Measurements from ENCODE around the gene ADAM15.

The ADAM15 gene

GRCh38 chr1:155033524-155033923 is 17.6 kb upstream of the ADAM15 start, which contains the start of the genes DCST1 and DCST2:
Gene DCST1, plus strand, starts transcription at chr1:155033824. Its CDS starts 213 bp downstream, at chr1:155034037.
Gene DCST2, minus strand, starts transcription at chr1:155033781. Its CDS starts 80 bp downstream, at chr1:155033701.
- no peak for DNase-seq

GRCh38 chr1:155034318-155035208 is 16.6 kb upstream of the ADAM15 start:
- DNase-seq: no peak

DNA sequence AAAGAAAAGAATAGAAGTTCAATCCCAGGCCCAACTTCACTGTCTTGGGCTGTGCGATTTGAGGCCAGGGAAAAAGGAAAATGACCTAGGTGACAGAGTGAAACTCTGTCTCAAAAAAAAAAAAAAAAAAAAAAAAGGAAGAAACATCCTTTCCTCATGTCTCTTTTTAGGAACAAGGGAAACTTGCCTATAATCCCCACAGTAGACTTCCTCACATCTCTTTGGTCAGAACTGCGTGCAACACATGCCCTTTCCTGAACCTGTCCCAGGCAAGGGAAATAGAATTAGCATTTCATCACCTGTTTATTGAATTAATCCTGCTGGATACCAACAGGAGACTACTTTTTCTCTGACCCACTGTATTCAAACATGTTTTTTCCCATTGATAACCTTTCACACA is 15.2 kb upstream of the ADAM15 start:
- no peak for DNase-seq

DNA sequence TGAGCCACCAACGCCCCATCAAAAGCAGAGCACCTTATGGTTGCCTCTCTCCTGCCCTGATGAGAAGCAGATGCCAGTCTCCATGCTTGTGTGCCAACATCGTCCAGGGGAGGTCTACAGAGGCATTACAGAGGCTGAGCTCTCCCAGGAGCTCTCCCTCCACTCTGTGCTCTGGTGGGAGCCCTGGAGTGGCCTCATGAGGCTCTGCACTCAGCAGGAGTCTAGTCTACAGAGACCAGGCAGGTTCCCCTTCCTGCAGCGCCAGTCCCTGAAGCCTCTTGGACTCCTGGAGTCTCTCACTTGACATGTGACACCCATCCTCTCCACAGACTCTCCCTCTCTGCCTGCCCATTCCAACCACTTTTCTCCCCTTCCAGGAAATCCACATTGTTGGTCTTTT is 14.1 kb upstream of the ADAM15 start:
- no peak for DNase-seq

DNA sequence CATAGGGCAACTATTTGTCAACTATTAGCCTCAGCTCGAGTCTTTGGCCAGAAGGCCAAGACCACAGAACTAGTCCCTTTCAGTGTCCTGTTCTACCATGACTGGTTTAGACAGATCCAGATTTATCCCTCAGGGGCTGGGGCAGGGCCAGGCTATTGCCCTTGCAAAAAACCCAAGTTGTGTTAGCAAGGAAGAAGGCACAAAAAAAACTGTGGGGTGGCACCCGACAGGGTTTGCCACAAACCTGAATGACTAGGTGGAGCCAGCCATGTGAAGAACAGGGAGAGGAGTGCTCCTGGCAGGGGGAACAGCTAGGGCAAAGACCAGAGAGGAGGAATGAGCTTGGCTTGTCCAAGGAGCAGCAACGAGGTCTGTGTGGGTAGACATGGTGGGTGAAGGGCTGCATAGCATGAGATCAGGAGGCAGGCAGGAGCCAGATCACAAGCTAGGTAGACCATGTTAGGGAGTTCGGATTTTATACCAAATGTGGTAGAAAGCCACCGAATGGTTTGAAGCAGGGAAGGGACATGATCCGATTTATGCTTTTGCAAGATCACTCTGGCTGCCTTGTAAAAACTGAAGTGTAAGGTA is 13.2 kb upstream of the ADAM15 start:
- no peak for DNase-seq

DNA sequence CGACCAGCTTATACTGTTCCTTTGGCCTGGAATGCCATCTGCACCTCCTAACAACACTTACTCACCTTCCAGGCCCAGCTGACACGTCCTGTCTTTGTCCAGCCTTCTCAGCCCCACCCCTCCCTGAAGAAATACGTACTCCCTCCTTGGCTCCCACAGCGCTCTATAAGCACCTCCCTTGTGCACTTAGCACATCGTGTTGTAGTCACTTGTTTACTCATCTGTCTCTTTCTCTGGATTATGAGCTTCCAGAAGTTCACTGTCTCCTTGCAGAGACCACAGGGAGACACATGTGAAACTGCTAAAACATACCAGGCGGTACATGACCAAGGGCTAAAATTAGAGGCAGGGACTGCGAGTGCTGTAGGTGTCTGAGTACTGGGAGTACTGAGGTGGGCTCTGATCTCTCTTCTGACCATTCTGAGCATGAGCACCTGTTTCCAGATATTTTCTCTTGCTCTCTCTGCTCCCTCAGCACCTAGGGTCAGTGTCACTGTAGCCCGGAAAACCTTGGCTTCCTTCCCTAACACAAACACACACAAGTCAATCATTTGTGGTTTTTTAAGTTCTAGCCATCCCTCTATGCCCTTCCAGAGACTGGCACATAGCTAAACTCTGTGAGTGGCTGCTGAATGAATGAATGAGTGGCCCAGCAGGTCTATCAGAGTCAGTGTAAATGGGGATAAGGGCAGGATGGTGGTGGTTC is 12.4 kb upstream of the ADAM15 start:
- DNase-seq: no peak

DNA sequence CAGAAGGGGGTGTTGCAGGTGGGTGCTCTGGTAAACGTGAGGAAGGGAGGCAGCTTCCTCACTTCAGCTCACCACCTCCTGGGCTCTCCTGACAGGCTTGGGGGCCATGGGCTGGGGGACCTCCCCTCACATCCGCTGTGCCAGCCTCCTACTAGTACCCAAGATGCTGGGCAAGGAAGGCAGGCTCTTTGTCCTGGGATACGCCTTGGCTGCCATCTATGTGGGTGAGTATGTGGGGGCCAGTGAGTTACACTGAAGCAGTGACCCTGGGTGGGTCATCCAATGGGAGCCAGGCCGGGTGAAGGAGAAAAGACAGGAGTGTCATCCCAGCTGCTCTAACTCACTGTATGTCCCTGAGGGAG is 11.8 kb upstream of the ADAM15 start:
- DNase-seq: no peak

DNA sequence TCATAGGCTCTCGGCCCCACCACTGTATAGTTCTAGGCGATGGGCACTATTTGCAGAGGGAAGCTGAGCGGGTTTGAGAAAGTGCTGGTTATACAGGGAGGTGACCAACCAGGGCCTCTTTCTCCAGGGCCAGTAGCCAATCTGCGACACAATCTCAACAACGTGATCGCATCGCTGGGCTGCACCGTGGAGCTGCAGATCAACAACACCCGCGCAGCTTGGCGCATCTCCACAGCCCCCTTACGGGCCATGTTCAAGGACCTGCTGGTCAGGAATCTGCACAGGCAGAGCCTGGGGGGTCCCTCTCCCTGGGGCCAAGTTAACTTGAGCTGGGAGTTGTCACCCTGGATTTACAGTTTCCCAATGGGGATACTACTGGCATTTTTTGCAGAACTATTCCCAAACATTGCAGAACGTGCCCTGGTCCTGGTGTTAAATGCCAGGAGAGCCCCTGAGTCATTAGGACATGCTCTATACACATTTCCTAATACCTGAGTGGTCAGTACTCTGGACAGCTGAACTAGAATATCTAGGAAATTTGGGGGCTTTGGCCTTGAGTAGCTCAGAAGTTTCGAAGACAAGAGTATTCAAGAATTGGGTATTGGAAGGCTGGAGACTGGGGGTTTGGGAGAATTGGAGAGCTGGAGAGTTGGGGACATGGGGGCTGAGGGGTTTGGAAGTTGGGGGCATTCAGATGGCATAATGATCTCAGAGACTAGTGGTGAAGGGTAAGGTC is 10.6 kb upstream of the ADAM15 start:
- DNase-seq: no peak

DNA sequence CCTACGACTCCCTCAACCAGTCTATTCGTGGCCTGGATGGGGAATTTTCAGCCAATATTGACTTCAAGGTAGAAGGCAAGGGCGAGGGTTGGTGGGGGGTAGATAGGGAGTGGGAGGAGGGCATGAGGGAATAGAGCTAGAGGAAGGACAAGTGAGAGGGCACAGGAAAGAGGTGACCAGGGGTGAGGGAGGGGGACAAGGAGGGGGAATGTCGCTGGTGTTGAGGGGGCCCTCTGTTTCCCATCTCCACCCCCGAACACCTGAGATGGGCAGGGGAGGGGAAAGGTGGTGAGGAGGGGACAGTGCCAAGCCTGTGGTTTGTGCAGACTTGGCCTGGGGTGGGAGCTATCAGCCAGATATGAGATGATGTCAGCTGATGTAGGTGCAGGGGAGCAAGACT is 8.3 kb upstream of the ADAM15 start:
- no peak for DNase-seq

DNA sequence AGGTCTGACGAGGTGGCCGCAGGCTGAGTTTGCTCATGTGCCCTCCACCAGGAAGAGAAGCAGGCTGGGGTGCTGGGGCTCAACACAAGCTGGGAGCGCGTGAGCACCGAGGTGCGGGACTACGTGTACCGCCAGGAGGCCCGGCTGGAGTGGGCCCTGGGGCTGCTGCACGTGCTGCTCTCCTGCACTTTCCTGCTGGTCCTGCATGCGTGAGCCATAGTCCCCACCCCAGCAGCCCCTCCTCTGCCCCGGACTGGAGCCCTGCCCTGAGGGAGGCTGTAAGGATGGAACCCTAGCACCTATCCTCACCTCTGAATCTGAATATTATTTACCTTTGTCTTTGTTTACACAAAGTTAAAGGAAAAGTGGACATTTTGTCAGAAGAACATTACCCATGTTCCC is 7.8 kb upstream of the ADAM15 start:
- DNase-seq: no peak

DNA sequence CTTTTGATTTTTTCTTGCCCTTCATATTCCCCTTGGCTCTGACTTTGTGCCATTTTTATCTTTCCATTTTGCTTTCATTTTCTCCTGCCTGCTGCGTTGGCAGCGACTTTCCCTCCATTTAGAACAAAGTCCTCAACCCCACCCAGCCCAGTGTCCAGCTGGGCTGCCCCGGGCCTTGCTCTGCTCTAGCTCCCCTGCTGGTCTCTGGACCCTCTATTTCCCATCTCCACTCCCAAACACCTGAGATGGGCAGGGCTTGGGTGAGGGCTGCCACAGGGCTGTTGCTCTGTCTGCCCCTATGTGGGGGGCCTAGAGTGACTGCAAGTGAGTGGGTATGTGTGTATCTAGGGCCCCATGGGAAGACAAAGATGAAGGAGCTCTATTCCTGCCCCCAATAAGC is 7.3 kb upstream of the ADAM15 start:
- DNase-seq: no peak

DNA sequence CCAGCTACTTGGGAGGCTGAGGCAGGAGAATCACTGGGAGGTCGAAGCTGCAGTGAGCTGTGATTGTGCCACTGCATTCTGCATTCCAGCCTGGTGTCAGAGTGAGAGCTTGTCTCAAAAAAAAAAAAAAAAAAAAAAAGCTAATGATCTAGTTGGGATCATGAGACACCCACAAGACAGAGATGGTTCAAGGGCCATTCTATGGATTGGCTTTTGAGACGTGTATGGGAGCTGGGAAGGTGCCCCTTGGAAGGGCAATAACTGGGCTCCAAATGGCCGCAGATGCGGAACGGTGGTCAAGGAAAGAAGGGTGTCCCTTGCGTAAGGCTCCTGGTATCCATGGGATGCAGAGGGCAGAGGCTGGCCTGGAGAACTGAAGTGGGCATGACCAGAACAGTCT is 6.8 kb upstream of the ADAM15 start:
- DNase-seq: no peak

DNA sequence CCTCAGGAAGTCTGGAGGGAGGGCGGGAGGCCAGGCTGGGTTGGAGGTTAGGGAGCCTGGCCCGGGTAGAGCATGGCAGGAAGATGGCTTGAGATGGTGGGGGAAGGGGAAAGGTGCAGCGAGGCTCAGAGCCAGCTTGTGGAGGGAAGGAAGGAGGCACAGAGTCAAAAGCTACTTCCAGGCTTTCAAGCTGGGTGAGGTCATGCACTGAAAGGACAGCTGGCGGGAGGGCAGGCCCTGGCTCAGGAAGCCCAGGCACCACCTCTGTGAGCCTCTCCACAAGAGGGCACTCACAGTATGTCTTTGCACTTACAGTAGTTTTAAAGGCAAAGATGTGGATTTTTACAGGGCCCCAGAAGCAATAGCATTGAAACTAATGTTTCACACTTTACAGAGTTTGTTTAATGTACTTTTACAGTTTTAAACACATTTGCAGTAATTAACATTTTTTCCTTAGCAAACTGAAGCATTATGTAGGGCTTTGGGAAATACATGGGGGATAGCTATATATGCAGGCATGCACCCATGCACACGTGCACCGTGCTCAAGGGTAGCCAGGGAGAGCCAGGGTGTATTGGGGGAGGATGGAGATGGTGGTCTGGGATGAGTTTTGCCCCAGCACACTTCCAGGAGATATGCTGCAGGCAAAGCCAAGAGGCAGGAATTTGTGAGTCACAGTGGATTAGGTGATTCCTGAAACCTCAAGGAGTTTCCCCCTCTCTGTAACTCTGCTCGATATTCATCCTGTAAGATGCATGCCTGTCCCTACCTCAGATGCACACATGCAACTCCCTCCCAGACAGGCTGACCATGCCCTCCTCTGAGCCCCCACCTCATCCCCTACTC is 6.1 kb upstream of the ADAM15 start:
- DNase-seq: peak; percentile 61 to 72

DNA sequence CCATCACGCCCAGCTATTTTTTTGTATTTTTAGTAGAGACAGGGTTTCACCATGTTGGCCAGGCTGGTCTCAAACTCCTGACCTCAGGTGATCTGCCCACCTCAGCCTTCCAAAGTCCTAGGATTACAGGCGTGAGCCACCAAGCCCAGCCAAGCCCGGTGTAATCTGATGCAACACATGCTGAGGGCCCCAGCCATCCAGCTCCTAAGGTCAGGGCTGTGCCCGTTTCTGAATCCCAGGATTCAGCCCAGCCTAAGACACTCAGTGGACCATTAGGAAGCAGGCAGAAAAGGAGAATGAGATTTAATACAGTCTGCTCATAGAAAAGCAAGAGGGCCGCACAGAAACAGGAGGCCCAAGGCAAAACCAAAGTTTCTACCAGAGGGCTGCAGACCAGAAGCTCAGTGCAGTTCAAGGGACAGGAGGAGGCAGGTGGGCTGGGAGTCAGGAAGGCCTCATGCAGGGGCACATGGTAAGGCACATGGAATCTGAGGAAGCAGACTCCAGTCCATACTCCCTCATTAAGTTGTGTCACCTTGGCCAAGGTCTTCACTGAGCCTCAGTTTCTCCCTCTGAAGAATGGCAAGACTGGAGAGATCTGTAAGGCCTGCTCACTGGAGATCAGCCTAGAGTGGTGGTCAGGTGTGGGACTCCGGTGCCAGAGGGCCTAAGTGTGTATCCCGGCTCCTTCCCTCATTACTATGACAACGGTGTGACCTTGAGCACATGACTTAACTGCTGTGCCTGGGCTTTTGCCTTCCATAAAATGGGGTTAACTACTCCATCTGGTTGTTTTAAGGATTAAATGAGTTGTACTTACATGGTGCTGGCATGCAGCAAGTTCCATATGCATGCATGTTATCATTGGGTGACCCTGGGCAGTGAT is 2.4 kb upstream of the ADAM15 start:
- no peak for DNase-seq

- DNase-seq: no peak
Measured at GRCh38 chr1:155049651-155050559, 1.2 kb upstream of the ADAM15 start.

DNA sequence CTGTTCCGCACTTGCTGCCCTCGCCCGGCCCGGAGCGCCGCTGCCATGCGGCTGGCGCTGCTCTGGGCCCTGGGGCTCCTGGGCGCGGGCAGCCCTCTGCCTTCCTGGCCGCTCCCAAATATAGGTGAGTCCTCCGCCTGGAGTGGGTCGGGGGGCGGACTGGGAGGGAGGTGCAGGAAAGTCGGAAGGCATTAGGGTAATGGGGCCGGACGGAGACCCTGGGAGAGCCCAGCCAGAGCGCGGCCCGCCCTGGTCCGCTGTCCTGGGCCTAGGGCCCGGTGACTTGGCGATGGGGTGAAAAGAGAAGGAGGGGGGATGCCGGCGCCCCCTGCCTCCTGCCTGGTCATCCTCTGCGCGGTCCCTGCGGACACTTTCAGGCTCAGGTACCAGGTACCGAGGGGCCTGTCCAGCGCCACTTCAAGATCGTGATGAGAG is 243 bp downstream of the ADAM15 start:
- DNase-seq: no peak

DNA sequence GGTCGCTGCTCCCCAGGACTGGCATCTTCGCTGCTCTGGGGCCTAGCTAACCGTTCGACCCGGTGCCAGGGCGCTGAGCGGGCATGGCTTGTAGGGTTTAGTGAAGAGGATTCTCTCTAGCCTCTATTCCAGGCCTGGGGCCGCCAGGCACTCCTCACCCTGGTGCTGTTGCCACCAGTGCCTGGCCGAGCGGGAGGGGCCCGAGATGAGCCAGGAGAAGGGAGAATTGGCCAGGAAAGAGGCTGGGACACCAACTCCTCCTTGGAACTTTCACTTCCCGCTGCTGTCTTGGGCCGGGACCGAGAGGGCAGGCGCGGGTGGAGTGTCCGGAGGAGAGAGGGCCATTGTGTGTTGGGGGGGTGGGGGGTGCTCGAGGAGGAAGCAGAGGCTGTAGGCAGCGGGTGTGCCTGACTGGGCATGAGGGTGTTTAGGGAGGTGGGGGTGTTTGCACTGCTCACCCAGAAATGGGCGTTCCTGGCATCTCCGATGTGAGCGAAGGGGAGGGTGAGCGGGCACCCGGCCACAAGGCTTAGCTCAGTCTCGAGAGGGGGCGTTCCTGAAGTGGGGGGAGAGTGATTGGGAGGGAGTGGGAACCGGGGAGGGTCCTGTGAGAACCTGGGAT is 772 bp downstream of the ADAM15 start:
- DNase-seq: peak; percentile 46 to 52

DNA sequence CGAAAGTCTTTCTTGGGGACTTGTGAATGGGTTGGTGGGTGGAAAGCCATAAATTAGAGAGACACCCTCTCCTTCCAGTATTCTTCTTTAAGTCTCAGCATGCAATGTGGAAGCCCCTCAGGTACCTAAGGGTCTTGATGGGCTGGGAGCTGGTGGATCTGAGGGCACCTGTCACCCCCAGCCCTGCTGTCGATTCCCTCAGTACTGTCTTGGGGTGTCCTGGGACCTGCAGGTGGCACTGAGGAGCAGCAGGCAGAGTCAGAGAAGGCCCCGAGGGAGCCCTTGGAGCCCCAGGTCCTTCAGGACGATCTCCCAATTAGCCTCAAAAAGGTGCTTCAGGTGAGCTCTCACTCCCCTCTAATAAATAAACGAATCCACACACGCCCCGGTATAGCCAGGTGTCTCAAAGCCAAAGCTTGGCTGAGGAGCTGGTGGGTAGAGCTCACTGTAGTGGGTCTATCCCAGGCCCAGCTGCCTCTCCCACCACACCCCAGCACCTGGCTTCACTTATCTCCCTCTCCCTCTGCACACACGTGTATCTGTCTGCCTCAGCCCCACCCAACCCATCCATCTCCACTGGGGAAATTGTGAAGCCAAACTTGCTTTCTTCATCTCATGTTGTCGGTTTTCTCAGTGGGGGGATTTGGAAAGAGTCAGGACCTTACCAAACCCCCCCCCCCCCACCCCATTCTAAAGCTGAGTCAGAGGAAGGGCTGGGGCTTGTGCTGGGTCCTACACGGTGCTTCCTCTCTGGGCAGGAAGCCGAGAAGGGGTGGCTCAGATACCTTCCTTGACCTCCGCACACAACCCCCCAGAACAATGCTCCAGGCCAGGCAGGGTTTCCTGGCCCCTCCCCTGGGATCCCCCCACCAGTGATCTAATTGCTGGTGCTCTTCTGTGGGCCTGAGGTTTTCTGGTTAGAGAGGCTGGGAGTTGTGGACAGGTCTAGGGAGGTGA is 1.6 kb downstream of the ADAM15 start:
- peak; percentile 37 to 48 for DNase-seq

Data from activated CD4-positive, alpha-beta T cell treated with anti-CD3 and anti-CD28 coated beads, Interleukin-2, amount 50 U/mL, for 48 hours (primary cell).